HuH-7 (cell line): ENCODE results near the gene TJP1.
"Not testable (repeated sequence)": the region's sequence is repeated elsewhere in the genome, so short reads cannot be mapped to it uniquely, and the experiment has no call there.

Source experiments
- DNase-seq: peaks from one replicate; pipeline ENCODE4 v3.0.0; 2011; ENCODE audit warnings: low spot score

TJP1 gene

DNA sequence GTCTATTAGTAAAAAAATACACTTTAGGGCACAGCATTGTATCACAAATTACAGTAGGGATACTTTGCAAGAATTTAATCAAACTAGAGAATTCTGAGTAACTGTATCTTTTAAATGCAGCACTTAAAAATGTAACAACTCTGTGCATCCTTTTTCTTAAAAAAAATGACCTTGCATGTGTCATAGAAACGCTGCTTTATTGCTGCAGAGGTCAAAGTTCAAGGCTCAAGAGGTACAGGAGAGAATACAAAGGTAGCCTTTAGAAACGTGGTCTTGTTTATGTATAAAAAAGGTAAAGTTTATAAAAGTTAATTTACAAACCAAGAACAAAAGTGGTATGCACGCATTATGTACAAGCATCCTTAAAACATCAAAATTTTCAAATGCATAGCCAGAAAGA lies 122.0 kb downstream of the TJP1 start:
- no peak for DNase-seq

- no peak for DNase-seq
Measured at GRCh38 chr15:29699791-29700190, 122.5 kb downstream of the TJP1 start.

GRCh38 chr15:29698030-29698701 lies 124.1 kb downstream of the TJP1 start:
- DNase-seq = no peak

DNA sequence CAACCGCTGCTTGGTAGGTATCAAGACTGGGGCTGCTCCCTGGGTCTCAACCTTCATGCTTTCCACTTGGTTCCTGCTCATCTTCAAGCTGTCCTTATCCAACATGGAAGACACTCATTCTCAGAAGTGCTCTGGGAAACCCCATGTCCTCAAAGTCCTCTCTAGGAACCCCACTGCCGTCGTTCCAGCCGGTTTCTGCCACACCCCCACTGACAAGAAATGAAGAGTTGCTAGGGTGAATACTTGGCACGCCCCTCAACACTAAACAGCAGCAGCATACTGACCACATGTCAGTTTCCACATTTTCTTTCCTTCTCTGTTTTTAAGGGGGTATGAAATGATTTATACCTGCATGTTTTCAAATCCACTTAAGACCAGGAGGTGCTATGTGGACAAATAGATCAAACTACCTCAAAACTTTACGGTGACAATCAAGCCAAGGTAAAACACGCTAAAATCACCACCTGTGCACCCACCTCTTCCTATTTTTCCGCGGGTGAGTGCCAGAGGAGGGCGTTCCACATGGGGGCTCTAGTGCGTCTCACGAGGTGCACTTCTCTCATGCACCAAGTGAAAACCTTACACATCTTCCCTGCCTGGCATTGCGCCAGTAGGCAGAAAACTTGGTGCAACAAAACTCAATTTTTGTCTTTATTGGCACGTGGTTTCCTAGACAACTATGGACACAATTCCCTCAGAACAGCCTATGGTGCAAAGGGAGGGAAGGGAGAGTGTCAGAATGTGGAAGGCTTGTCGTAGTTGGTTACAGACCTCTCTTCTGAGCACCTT lies 125.1 kb downstream of the TJP1 start:
- DNase-seq = no peak

GRCh38 chr15:29696506-29696905 lies 125.8 kb downstream of the TJP1 start:
- DNase-seq = not testable (repeated sequence)

- no peak for DNase-seq
Measured at GRCh38 chr15:29695489-29696167, 126.6 kb downstream of the TJP1 start.

DNA sequence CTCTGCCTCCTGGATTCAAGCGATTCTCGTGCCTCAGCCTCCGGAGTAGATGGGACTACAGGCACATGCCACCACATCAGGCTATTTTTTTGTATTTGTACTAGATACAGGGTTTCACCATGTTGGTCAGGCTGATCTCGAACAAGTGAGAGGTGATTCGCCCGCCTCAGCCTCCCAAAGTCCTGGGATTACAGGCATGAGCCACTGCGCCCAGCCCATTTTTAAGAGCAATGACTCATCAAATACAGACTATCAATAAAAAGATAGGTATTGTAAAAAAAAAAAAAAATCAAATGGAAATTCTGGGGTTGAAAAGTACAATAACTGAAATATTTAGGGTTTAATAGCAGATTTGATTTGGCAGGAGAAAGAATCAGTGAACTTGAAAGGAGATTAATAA lies 129.0 kb downstream of the TJP1 start:
- no peak for DNase-seq

DNA sequence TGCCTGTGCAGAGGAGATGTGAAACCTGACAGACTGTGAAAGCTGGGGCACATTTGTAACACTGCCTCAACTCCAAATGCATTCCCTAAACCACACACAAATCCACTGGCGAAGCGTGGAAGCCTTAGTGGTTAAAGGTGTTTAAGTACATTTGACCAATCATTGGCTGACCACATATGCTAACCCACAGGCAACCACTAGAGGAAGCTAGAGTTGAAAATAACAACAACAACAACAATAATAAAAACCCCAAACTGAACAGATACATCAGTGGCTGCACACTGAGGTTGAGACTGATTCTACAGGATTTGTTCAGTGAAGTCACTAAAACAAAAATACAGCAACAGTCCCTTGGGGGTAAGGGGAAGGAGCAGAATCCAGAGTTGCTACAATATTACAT lies 129.7 kb downstream of the TJP1 start:
- no peak for DNase-seq

GRCh38 chr15:29690765-29691475 lies 131.3 kb downstream of the TJP1 start:
- no peak for DNase-seq

DNA sequence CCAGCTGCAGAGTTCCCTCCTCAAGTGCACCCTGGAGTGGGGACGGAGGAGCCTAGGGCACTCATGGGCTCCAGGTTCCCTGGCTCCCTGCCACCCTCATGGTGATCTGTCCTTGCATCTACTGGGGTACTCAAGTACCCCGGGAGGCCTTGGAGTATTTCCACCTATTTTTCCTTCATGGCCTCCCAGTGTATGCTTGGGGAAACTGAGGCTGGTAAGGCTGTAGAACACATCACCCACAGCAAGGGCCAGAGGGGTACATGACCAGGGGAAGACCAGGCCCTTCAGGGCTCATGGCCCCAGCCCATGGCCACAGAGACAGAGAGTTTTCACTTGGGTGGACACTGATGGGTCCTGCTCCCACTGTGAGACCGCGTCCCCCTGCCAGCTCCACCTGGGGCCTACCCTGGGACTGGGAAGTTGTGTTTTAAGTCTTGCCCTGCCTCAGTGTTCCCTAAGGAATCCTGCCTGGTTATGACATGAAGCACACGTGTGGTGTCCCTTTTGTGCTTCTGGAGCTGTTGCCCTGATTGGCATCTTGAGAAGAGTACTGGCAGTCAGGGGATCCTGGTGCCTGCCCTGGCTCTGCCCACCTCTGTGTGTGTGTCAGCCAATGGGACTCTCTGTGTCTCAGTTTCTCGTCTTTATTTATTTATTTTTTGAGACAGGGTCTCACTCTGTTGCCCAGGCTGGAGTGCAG lies 132.8 kb downstream of the TJP1 start:
- DNase-seq = no peak

GRCh38 chr15:29688506-29689286 lies 133.6 kb downstream of the TJP1 start:
- no peak for DNase-seq

DNA sequence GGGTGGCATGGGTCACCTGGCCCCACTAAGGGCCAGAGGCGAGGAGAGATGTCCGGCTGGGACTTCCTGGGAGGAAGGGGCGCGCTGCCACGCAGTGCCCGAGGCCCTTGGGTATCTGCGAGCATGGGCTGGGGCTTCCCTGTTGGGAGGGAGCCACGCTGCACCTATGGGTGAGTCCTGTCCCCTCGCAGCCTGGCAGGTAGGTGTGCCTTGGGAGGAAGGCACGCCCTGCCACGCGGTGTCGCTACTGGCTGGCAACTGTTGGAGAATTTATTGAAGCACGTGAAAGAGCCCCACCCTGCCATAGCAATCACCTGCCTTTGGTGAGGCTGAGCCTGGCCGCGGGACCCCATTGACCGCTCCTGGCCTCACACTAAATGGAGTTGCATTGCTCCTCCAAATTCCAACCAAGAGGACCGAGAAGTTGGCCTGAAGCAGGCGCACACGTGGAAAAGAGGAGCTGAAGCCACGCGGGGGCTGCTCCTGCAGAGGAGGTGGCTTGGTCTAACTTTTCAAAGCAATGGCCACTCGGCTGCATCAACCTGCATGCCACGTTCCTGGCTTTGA lies 134.2 kb downstream of the TJP1 start:
- DNase-seq = no peak

GRCh38 chr15:29687204-29687815 lies 135.0 kb downstream of the TJP1 start:
- no peak for DNase-seq

DNA sequence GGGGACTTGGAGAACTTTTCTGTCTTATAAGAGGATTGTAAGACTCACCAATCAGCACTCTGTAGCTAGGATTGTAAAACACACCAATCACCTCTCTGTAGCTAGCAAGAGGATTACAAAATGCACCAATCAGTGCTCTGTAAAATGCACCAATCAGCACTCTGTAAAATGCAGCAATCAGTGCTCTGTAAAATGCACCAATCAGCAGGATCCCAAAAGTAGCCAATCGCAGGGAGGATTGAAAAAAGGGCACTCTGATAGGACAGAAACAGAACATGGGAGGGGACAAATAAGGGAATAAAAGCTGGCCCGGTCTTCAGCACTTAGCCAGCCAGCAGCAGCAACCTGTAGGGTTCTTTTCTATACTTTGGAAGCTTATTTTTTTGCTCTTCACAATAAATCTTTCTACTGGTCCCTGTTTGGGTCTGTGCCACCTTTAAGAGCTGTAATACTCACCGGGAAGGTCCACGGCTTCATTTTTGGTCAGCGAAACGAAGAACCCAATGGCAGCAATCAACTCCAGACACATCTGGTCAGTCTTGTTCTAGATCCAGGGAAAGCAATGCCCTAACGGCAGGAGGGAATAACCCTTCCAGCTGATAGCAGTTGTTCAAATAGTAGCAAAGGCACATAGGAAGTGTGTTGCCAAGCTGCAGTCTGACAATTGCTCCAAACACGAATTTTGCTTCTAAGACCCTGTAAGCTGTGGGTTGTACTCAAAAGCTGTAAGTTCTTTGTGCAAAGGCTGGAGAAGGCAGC lies 135.6 kb downstream of the TJP1 start:
- DNase-seq = no peak

GRCh38 chr15:29686079-29686425 lies 136.2 kb downstream of the TJP1 start:
- no peak for DNase-seq

- DNase-seq = no peak
Measured at GRCh38 chr15:29685156-29686078, 136.9 kb downstream of the TJP1 start.

DNA sequence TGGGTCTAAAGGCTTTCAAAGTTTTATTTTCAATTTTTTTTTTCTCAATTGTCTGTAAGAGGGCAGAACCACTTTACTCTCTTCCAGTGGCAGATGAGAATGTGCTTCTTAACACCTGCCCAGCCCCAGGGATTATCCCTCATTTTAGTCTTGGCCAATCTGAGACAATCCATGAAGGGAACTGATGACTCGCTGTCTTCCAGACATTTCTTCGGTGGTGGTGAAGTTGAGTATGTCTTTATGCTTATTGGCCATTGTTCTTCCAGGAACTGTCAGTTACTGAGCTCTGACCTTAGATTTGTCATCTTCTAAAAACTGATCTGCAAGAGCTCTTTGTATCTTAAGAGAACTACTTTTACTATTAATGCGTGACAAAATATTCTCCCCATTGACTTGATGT lies 139.5 kb downstream of the TJP1 start:
- DNase-seq = no peak

DNA sequence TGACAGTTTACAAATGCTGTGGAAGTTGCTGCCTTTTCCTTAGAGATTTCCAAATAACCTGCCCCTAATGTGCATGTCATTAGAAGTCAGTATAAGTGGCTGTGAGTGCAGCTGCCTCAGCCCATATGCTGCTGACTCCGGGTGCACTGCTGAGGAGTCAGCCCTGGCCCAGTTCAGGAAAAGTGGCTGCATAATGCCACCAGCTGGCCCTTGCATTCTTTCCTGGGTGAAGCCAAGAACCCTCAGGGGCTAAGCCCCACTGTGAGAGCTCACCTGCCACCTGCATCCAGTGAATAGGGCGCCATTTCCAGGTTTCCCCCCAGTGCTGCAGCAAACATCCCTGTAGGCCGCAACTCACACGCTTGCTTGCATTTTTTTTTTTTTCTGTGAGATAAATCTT lies 139.9 kb downstream of the TJP1 start:
- no peak for DNase-seq

GRCh38 chr15:29681946-29682345 lies 140.3 kb downstream of the TJP1 start:
- no peak for DNase-seq
